Astrocyte (in vitro differentiated cells and primary cell): ENCODE measurements around the gene AP3B1. TPM values are rescaled to one million over a fixed set of nuclear protein-coding genes. Genes with fewer than 3 reads are reported as not detected.

Experiments
- DNase-seq: peaks from one replicate; pipeline ENCODE4 v3.0.0-alpha.2; 2010; ENCODE audit warnings: low read depth
- FAIRE-seq: peaks from 2 replicates; lab custom pipeline; 2011; peaks lifted over from hg19 to GRCh38; lab: Jason Lieb, UNC
- H2AFZ ChIP-seq: 2 replicates; pipeline ENCODE4 v1.6.0; 2012; ENCODE audit warnings: low read depth, low read length, inconsistent platforms
- H3K27ac ChIP-seq: 2 replicates; pipeline ENCODE4 v1.5.1; 2011; ENCODE audit warnings: low read depth, low read length, inconsistent platforms
- H3K27me3 ChIP-seq: 2 replicates; pipeline ENCODE4 v1.6.0; 2011; ENCODE audit warnings: low read length, inconsistent platforms; ENCODE audit not compliant: insufficient read depth
- H3K36me3 ChIP-seq: 2 replicates; pipeline ENCODE4 v1.5.1; 2011; ENCODE audit warnings: low read length, inconsistent platforms; ENCODE audit not compliant: insufficient read depth
- H3K4me1 ChIP-seq: 2 replicates; pipeline ENCODE4 v1.5.1; 2011; ENCODE audit warnings: low read length, inconsistent platforms; ENCODE audit not compliant: insufficient read depth
- H3K4me2 ChIP-seq: 2 replicates; pipeline ENCODE4 v1.6.0; 2012; ENCODE audit warnings: low read length, inconsistent platforms
- H3K4me3 ChIP-seq: 2 replicates; pipeline ENCODE4 v1.5.1; 2011; ENCODE audit warnings: low read depth, mild to moderate bottlenecking, low read length, inconsistent platforms; ENCODE audit not compliant: insufficient read depth
- H3K79me2 ChIP-seq: 2 replicates; pipeline ENCODE4 v1.6.0; 2012; ENCODE audit warnings: mild to moderate bottlenecking, low read length, inconsistent platforms; ENCODE audit not compliant: insufficient read depth
- H3K9ac ChIP-seq: 2 replicates; pipeline ENCODE4 v1.6.0; 2012; ENCODE audit warnings: mild to moderate bottlenecking, low read length, inconsistent platforms
- H3K9me3 ChIP-seq: 2 replicates; pipeline ENCODE4 v1.5.1; 2012; ENCODE audit warnings: low read depth, mild to moderate bottlenecking, low read length, inconsistent platforms; ENCODE audit not compliant: insufficient read depth
- H4K20me1 ChIP-seq: 2 replicates; pipeline ENCODE4 v1.6.0; 2012; ENCODE audit warnings: low read length, inconsistent platforms; ENCODE audit not compliant: insufficient read depth
- H3K27ac Mint-ChIP-seq: one replicate; pipeline ENCODE4 v1.8.0; 2021; ENCODE audit warnings: mild to moderate bottlenecking, mixed read lengths; ENCODE audit not compliant: unreplicated experiment
- H3K27me3 Mint-ChIP-seq: one replicate; pipeline ENCODE4 v1.8.0; 2021; ENCODE audit warnings: low read depth, mixed read lengths; ENCODE audit not compliant: unreplicated experiment
- H3K36me3 Mint-ChIP-seq: one replicate; pipeline ENCODE4 v1.8.0; 2021; ENCODE audit warnings: low read depth, mixed read lengths; ENCODE audit not compliant: unreplicated experiment
- H3K4me1 Mint-ChIP-seq: one replicate; pipeline ENCODE4 v1.8.0; 2021; ENCODE audit warnings: low read depth, mixed read lengths; ENCODE audit not compliant: unreplicated experiment
- H3K4me3 Mint-ChIP-seq: one replicate; pipeline ENCODE4 v1.8.0; 2021; ENCODE audit warnings: mild to moderate bottlenecking, moderate library complexity, mixed read lengths; ENCODE audit not compliant: unreplicated experiment
- H3K9me3 Mint-ChIP-seq: one replicate; pipeline ENCODE4 v1.8.0; 2021; ENCODE audit warnings: mild to moderate bottlenecking, mixed read lengths; ENCODE audit not compliant: unreplicated experiment
- CTCF ChIP-seq: IDR thresholded peaks from 2 replicates; pipeline ENCODE4 v1.5.1; 2011; ENCODE audit warnings: low read depth, mild to moderate bottlenecking, inconsistent platforms, low read length, moderate library complexity; ENCODE audit not compliant: insufficient read depth
- EZH2 ChIP-seq: IDR thresholded peaks from 2 replicates; pipeline ENCODE4 v1.6.1; 2012; ENCODE audit warnings: mild to moderate bottlenecking, low read length, inconsistent platforms; ENCODE audit not compliant: insufficient read depth
- total RNA-seq: library from RNA; stranded (reverse); gene quantifications from 2 replicates; pipeline ENCODE4 v1.2.1, GENCODE V29; 2021

Gene AP3B1
- total RNA-seq, 1 donor from 2014 or later, result 64.8 TPM

GRCh38 chr5:78260771-78261170 lies 33.7 kb downstream of the AP3B1 start:
- H4K20me1 ChIP-seq, result peaks cover 35% of the 10 kb centered on the region
- Mint-ChIP-seq H3K27me3 (no peaks in the 10 kb centered on the region), H3K27ac (no peak overlapping the region), H3K9me3 (no peaks in the 10 kb centered on the region), H3K36me3 (peaks cover 24% of the 10 kb centered on the region), H3K4me3 (no peak overlapping the region), H3K4me1 (no peaks in the 10 kb centered on the region)
- FAIRE-seq, result peak; percentile 34
- no peak for DNase-seq
- TF ChIP-seq EZH2, result no peak
- TF ChIP-seq CTCF, result no peak
- H3K36me3 ChIP-seq, result peaks cover 6% of the 10 kb centered on the region
- H3K79me2 ChIP-seq, result peaks cover 27% of the 10 kb centered on the region
- no peaks in the 10 kb centered on the region for H3K9me3 ChIP-seq
- no peak overlapping the region for H3K4me3 ChIP-seq
- no peak overlapping the region for H2AFZ ChIP-seq
- no peak overlapping the region for H3K9ac ChIP-seq
- no peaks in the 10 kb centered on the region for H3K27me3 ChIP-seq
- no peaks in the 10 kb centered on the region for H3K4me1 ChIP-seq
- H3K4me2 ChIP-seq, result no peak overlapping the region
- no peak overlapping the region for H3K27ac ChIP-seq

GRCh38 chr5:78253201-78253600 lies 41.3 kb downstream of the AP3B1 start:
- Histone ChIP-seq H3K4me3 (no peak overlapping the region), H3K79me2 (peaks cover 63% of the 10 kb centered on the region), H2AFZ (no peak overlapping the region), H3K36me3 (no peaks in the 10 kb centered on the region), H4K20me1 (peaks cover 75% of the 10 kb centered on the region), H3K4me2 (no peak overlapping the region), H3K27ac (no peak overlapping the region), H3K4me1 (no peaks in the 10 kb centered on the region), H3K9ac (no peak overlapping the region), H3K27me3 (no peaks in the 10 kb centered on the region), H3K9me3 (no peaks in the 10 kb centered on the region)
- Mint-ChIP-seq H3K4me3 (no peak overlapping the region), H3K27ac (no peak overlapping the region), H3K27me3 (no peaks in the 10 kb centered on the region), H3K4me1 (no peaks in the 10 kb centered on the region), H3K9me3 (peaks cover 3% of the 10 kb centered on the region), H3K36me3 (peaks cover 13% of the 10 kb centered on the region)
- TF ChIP-seq EZH2 (no peak), CTCF (no peak)
- DNase-seq, result peak; percentile 62
- FAIRE-seq, result no peak

GRCh38 chr5:78252715-78253114 lies 41.8 kb downstream of the AP3B1 start:
- Histone ChIP-seq H3K9me3 (no peaks in the 10 kb centered on the region), H3K4me2 (no peak overlapping the region), H3K27ac (no peak overlapping the region), H3K79me2 (peaks cover 59% of the 10 kb centered on the region), H3K36me3 (no peaks in the 10 kb centered on the region), H4K20me1 (peaks cover 71% of the 10 kb centered on the region), H2AFZ (no peak overlapping the region), H3K27me3 (no peaks in the 10 kb centered on the region), H3K9ac (no peak overlapping the region), H3K4me1 (no peaks in the 10 kb centered on the region), H3K4me3 (no peak overlapping the region)
- no peak overlapping the region for H3K27ac Mint-ChIP-seq
- DNase-seq (no peak), FAIRE-seq (no peak)
- peaks cover 9% of the 10 kb centered on the region for H3K36me3 Mint-ChIP-seq
- H3K4me1 Mint-ChIP-seq, result no peaks in the 10 kb centered on the region
- H3K4me3 Mint-ChIP-seq, result no peak overlapping the region
- no peaks in the 10 kb centered on the region for H3K27me3 Mint-ChIP-seq
- H3K9me3 Mint-ChIP-seq, result peaks cover 3% of the 10 kb centered on the region
- TF ChIP-seq CTCF (no peak), EZH2 (no peak)
